GM18517 (cell line): Measurements from ENCODE around the gene GLYR1.

Experiments used
- ATAC-seq: cut with Tn5 transposase; IDR thresholded peaks from one replicate; pipeline ENCODE4 v1.9.1; 2021; ENCODE audit warnings: mild to moderate bottlenecking, moderate library complexity; ENCODE audit not compliant: unreplicated experiment

GLYR1 gene

GRCh38 chr16:4852221-4852872 lies 5.3 kb upstream of the GLYR1 start:
- no peak for ATAC-seq

DNA sequence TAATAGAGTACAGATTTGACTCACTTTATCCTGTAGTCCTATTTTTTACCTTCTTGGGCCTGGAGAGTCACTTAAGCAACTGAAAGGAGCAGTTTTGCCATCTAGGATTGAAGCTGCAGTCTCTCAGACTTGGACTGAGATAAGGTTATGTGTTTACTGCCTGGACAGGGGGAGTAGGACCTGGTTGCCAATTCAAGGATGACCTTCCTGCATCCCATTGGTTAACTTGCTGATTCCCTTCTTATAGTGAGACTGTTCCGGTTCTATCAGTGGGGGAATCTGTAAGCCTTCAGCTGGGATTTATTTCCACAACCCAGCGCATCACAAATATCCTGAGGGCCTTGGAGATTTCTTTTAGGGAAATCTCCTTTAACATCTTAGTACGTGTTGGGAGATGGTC lies 3.1 kb upstream of the GLYR1 start:
- no peak for ATAC-seq

- ATAC-seq = peak; percentile 22
These were observed 893 bp upstream of the GLYR1 start for GRCh38 chr16:4847774-4848587.

DNA sequence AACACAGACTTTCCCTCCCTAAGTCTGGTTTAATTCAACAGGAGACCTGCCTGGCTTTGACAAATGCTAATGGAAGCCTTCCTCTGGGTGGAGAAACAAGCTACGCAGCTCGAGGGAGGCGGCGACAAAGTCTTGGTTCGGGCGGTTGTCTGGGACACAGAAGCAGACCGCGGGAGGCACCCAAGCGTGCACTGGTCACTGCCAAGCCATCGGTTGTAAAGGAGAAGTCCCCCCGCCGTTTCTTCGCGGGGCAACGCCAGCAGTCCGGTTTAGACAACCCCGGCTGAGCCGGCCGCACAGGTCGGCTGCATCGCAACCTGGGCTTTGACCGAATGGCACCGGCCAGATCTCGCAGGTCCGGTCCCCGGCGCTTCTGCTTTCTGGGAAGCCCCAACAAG lies 586 bp downstream of the GLYR1 start:
- peak; percentile 11 for ATAC-seq

- ATAC-seq = no peak
These were observed 6.1 kb downstream of the GLYR1 start for GRCh38 chr16:4840984-4841383.

- ATAC-seq = no peak
These were observed 7.1 kb downstream of the GLYR1 start for GRCh38 chr16:4839942-4840341.

- no peak for ATAC-seq
These were observed 9.2 kb downstream of the GLYR1 start for GRCh38 chr16:4837733-4838501.

DNA sequence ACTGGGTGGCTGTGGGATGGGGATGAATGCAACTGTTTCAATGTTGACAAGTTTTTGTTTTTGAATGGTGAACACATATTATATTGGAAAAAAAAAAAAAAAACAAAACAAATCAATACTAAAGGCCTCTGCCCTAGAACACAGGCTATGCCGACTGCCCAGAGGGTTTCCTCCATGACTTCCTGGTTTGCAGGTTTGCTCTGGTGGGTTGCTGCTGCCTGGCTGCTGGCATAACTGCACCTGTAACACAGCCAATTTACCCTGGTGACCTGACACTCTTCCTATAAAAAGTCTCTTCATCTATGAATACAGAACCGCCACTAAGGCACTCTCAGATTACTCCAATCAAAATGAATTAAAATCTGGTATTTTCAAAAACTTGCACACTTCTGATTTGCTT lies 10.4 kb downstream of the GLYR1 start:
- ATAC-seq = no peak

GRCh38 chr16:4833584-4833983 lies 13.5 kb downstream of the GLYR1 start:
- ATAC-seq = no peak

- ATAC-seq = no peak
These were observed 14.3 kb downstream of the GLYR1 start for GRCh38 chr16:4832698-4833343.

DNA sequence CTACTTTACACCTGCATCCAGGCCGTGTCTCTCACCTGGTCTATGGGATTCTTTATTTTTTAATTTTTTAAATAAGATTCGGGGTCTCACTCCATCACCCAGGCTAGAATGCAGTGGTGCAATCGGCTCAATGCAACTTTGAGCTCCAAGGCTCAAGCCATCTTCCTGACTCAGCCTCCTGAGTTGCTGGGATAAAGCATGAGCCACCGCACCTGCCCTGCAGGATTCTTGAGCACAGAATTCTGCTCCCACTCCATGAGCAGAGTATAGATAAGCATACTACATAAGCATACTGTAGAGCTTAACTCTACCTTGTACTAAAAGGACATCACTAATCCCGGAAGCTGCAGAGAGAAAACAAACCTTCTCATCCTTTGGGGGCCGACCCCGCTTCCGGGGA lies 15.5 kb downstream of the GLYR1 start:
- ATAC-seq = no peak

- ATAC-seq = no peak
These were observed 16.7 kb downstream of the GLYR1 start for GRCh38 chr16:4830408-4830807.

DNA sequence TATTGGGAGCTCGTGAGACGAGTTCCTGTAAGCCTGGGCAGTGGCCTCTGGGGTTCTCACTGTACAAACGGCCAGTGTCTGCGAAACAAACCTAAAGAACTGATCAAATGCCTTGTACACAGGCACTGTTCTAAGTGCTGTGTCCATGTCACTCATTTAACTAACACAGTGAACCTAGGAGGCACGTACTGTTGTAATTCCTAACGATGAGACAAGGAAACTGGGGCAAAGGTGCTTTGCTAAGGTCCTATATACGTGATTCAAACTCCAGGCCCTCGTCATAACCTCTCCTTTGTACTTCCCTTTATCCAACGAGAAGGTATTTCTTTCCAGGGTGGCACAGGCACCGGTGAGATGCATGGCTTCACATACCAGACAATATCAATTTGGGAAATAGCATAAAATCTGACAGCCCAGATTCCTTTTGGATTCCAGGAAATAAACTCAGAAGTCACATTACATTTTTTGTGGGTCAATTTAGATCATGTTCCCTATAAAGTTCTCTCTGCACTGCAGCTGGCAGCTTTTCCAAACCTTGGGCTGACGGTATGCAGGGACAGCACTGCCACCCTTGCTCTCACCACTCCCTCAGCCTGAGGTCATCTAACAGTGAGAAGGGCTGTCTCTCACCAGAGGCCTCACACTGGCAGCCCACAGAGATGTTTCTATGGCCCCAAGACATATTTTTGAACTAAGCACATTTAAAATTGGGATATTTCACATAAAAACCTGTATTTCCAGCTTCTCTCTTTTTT lies 18.3 kb downstream of the GLYR1 start:
- no peak for ATAC-seq

DNA sequence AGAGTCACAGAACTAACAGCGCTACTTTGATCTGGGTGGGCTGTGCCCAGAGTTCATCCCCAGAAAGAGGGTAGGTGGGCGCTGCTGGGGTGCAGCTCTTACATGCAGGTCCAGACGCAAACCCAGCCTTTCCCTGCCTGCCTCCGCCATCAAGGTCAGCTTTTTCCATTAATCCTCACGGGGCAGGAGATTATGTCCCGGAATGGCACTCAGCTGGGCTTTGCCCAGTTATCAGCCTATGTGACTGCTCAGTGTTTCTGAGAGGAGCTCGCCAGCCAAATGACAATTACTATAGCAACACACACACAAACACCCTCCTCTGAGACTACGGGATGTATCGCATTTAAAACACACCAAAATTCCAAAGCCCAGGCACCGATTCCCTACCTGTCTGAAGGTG lies 20.1 kb downstream of the GLYR1 start:
- ATAC-seq = no peak

GRCh38 chr16:4826526-4826925 lies 20.6 kb downstream of the GLYR1 start:
- no peak for ATAC-seq

DNA sequence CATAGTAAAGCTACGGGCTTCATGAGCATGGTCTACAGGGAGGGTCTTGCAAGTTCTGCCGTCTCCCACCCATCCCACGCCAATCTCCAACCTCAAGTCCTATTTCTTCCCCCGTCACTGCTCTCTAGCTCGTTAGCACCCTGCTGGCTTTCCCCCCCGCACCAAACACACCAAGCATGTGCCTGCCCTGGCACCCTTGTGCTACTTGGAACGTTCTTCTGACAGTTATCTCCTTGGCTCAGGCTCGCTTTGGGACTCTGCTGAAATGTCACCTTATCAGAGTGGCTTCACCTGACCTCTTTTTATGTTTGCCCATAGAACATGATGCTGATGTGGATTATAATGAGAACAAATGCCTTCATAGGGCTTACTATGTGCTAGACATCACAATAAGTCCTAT lies 21.9 kb downstream of the GLYR1 start:
- no peak for ATAC-seq

DNA sequence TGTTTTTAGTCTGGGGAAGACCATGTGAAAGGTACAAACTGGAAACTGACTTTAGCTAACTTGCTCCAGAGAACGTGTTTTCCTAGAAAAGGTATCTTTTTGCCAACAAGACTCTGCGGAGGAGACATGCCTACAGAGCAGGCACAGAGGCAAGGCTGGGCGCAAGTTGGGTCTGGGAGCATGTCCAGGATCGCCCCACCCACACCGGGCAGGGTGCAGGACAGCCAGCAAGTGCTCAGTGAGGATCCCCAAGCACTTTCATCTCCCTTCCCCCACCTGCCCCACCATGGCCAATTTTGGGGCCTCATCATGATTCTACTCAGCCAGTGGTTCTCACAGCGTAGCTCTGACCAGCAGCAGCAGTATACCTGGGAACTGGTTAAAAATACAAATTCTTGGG lies 26.4 kb downstream of the GLYR1 start:
- no peak for ATAC-seq

DNA sequence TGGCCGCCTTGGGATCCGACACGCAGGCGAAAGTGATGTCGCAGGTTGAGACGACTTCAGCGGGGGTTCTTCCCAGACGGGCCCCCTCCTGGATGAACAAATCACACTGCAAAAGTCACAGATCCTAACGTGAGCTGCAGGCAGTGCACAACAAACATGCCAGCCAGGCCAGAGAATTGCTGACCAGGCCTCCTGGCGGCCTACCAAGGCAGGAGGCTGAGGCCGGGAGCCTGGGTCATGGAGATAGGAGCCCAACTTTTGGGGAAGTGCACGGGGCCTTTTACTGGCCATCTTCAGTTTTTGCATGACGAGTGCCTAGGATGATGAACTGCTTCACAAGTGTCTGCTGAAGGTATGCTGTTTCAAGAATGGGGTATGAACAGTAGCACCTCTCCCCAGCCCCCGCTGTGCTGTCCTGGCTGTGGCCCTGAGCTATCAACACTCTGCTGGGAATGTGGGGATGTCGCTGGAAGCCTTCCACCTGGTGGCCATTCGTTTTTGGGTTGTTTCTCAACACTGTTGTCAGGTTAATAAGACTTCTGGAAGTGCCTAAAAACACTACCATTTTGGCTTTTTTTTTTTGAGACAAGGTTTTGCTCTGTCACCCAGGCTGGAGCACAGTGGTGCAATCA lies 32.4 kb downstream of the GLYR1 start:
- ATAC-seq = no peak

DNA sequence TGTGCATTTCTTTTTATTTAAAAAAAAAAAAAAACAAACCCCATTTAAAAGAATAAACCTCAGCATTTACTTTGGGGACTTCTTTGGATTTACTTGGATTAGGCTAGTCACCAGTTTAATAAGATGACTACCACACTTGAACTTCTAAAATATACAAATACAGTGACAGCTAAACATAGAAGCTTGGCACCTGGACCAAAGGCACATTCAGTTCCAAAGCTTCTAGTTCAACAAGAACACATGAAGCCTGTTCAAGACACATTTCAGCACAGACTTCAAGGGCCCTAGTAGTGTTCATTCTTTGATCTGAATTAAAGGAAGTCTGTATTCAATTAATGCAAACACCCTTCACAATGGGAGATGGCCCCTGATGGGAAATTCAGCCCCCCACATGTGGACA lies 33.0 kb downstream of the GLYR1 start:
- ATAC-seq = no peak
